BLaER1 (cell line): ENCODE measurements around the gene ZEB2.

Experiments
- H3K27ac ChIP-seq: shearing (Covaris generic); formaldehyde crosslinking; 2 replicates; pipeline ENCODE4 v1.8.1; 2022
- H3K27me3 ChIP-seq: shearing (Covaris generic); formaldehyde crosslinking; 2 replicates; pipeline ENCODE4 v1.8.1; 2022
- H3K36me3 ChIP-seq: shearing (Covaris generic); formaldehyde crosslinking; 2 replicates; pipeline ENCODE4 v1.8.1; 2022
- H3K4me1 ChIP-seq: shearing (Covaris generic); formaldehyde crosslinking; 2 replicates; pipeline ENCODE4 v1.8.1; 2022
- H3K4me2 ChIP-seq: shearing (Covaris generic); formaldehyde crosslinking; 2 replicates; pipeline ENCODE4 v1.8.1; 2022
- H3K4me3 ChIP-seq: shearing (Covaris generic); formaldehyde crosslinking; 2 replicates; pipeline ENCODE4 v1.8.1; 2022
- H3K9ac ChIP-seq: shearing (Covaris generic); formaldehyde crosslinking; 2 replicates; pipeline ENCODE4 v1.8.1; 2022
- H3K9me3 ChIP-seq: shearing (Covaris generic); formaldehyde crosslinking; 2 replicates; pipeline ENCODE4 v1.8.1; 2022
- H4K20me1 ChIP-seq: shearing (Covaris generic); formaldehyde crosslinking; 2 replicates; pipeline ENCODE4 v1.8.1; 2022
- Cebpa-rat ChIP-seq: shearing (Covaris generic); IDR thresholded peaks from 2 replicates; pipeline ENCODE4 v1.8.1; 2022

Gene ZEB2

DNA sequence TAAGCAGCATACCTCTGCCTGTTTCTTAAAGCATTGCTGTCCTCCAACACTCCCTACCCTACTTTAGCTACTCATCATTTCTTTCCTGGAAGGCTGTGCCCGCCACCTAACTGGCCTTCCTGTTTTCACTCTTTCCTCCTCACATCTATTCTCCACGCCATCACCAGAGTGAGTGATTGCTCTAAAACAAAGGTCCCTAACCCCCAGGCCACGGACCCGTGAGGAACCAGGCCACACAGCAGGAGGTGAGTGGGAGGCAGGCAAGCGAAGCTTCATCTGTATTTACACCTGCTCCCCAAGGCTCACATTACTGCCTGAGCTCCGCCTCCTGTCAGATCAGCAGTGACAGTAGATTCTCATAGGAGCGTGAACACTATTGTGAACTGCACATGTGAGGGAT, 13.3 kb upstream of the ZEB2 start:
- H3K9me3 ChIP-seq, result peaks cover 5% of the 10 kb centered on the region; the same call in 1 of the 2 replicates
- no peaks in the 10 kb centered on the region for H3K27me3 ChIP-seq
- TF ChIP-seq Cebpa-rat, result no peak
- H3K4me2 ChIP-seq, result no peak overlapping the region
- no peak overlapping the region for H3K4me3 ChIP-seq
- H3K27ac ChIP-seq, result no peak overlapping the region
- no peak overlapping the region for H3K9ac ChIP-seq
- no peaks in the 10 kb centered on the region for H4K20me1 ChIP-seq
- no peaks in the 10 kb centered on the region for H3K36me3 ChIP-seq
- no peaks in the 10 kb centered on the region for H3K4me1 ChIP-seq

DNA sequence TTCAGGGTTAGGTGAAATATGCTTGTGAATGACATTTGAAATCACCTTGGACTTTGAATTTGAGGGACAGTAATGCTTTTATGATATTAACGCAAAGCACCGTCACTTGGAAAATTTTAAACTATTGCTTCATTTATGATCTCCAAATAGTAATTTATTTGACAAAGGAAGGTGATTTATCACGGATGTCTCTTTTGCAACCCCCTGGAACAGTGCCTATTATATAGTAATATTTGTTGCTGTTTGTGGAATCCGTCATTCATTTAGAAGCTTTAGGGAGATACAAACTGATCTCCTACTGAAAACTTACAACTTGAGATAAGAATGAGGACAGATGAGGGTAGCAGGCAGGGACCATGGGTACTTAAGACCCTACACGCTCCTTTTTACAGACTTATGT, 10.7 kb upstream of the ZEB2 start:
- no peak overlapping the region for H3K9ac ChIP-seq
- peaks cover 5% of the 10 kb centered on the region; the same call in 1 of the 2 replicates for H3K9me3 ChIP-seq
- no peaks in the 10 kb centered on the region for H3K27me3 ChIP-seq
- no peak overlapping the region for H3K27ac ChIP-seq
- H4K20me1 ChIP-seq, result no peaks in the 10 kb centered on the region
- H3K4me2 ChIP-seq, result no peak overlapping the region
- no peak overlapping the region for H3K4me3 ChIP-seq
- H3K4me1 ChIP-seq, result no peaks in the 10 kb centered on the region
- H3K36me3 ChIP-seq, result no peaks in the 10 kb centered on the region
- no peak for TF ChIP-seq Cebpa-rat

DNA sequence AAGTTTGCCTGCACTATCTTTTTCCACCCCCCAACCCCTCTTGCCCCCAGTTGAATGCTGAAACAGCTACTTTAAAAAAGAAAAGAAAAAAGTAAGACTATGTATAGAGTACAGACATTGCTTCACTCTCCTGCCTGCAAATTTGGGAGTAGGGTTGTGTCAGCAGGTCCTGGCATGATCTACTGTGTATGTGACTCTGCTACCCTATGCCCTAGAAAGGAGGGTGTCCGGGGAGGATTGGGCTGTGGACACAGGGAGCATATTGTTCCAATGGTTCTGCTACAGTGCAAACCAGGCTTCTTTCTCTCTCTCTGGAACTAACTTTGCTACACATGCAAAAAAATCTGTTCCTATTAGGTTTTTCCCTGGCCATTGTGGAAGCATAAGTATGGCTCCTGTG, 9.9 kb upstream of the ZEB2 start:
- H3K9ac ChIP-seq, result no peak overlapping the region
- H3K4me1 ChIP-seq, result peaks cover 2% of the 10 kb centered on the region
- TF ChIP-seq Cebpa-rat, result no peak
- H3K9me3 ChIP-seq, result peaks cover 5% of the 10 kb centered on the region; the same call in 1 of the 2 replicates
- no peaks in the 10 kb centered on the region for H3K27me3 ChIP-seq
- no peaks in the 10 kb centered on the region for H3K36me3 ChIP-seq
- no peaks in the 10 kb centered on the region for H4K20me1 ChIP-seq
- no peak overlapping the region for H3K27ac ChIP-seq
- no peak overlapping the region for H3K4me3 ChIP-seq
- no peak overlapping the region for H3K4me2 ChIP-seq

DNA sequence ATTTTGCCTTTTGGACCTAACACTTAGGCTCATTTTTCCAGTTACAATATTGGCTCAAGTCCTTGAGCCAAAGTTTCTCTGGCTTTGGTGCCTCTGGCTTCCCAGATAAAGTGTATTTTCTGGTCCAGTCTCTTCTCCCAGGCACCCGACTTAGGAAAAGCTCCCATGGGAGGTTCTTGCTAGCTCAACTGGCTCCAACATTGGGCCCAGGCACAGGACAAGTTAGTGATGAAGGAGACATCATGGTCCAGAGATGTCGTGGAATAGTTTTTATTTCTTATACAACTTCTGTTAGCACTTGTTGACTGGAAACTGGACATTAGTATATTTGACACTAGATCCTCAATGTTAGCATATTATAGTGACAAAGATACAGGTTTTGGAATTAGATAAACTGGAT, 8.2 kb upstream of the ZEB2 start:
- TF ChIP-seq Cebpa-rat, result no peak
- Histone ChIP-seq H4K20me1 (no peaks in the 10 kb centered on the region), H3K36me3 (no peaks in the 10 kb centered on the region), H3K27ac (no peak overlapping the region), H3K4me2 (no peak overlapping the region), H3K9ac (no peak overlapping the region), H3K4me3 (no peak overlapping the region), H3K4me1 (peaks cover 13% of the 10 kb centered on the region), H3K9me3 (no peaks in the 10 kb centered on the region), H3K27me3 (no peaks in the 10 kb centered on the region)

DNA sequence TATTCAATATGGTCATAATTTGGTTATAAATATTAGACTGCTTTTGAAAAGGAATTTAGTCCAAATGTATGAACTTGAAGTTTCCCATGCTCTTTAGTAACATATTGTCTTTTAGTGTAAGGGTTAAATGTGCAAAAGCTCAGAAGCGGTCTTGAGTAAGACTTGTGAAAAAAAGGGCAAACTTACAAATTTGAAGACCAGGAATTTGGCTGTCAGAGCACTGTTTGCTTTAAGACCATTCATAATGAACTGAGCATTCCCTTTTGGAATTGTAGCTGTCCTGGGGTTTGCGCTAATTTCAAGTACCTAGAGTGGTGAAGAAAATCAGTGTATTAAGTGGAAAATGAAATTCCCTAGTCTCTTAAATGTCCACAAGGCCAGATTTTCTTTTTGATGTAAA, 6.9 kb upstream of the ZEB2 start:
- Histone ChIP-seq H3K4me1 (peaks cover 26% of the 10 kb centered on the region), H3K9me3 (no peaks in the 10 kb centered on the region), H3K27me3 (no peaks in the 10 kb centered on the region), H3K4me2 (no peak overlapping the region), H3K27ac (no peak overlapping the region), H3K9ac (no peak overlapping the region), H4K20me1 (no peaks in the 10 kb centered on the region), H3K36me3 (no peaks in the 10 kb centered on the region), H3K4me3 (no peak overlapping the region)
- no peak for TF ChIP-seq Cebpa-rat

DNA sequence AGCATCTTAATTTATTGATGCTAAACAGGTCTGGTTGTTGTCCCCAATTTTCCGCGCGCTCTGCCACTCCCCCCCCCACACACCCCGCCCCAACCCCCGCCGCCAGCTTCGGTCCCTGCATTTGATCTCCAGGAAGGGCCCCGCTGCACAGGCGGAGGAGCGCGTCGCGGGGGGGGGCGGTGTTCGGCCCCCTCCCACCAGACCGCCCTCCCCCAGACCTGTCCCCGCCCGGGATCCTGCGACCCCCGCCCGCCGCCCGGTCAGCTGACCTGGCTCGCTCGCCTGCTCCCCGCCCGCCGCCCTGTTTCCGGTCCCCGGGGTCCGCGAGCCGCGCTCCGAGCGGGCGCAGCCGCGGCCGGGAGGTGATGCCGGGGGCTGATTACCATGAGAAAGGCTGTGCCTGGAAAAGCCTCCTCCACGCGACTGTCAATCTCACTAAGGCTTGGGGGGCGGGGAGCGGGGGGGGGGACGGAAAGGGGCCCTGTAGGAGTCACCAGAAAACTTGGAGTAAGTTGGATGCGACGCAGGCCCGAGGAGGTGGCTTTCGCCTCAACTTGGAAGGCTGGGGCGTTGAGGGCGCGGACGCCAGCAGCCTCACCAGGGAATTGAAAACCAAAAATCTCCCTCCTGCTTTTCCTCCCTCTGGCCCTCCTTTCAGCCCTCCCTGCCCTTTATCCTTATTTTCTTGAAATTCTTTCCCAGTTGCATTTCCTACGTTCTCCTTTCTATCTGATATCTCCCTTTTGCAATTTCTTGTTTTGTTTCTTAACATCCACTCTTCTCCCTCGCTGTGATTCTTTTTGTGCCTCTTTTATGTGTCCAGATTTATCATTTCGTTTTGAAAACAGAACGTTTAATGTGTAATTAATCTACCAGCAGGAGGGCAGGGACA, 4.4 kb upstream of the ZEB2 start:
- Histone ChIP-seq H3K4me3 (peak overlapping the region; percentile 71), H3K4me1 (peaks cover 40% of the 10 kb centered on the region)

DNA sequence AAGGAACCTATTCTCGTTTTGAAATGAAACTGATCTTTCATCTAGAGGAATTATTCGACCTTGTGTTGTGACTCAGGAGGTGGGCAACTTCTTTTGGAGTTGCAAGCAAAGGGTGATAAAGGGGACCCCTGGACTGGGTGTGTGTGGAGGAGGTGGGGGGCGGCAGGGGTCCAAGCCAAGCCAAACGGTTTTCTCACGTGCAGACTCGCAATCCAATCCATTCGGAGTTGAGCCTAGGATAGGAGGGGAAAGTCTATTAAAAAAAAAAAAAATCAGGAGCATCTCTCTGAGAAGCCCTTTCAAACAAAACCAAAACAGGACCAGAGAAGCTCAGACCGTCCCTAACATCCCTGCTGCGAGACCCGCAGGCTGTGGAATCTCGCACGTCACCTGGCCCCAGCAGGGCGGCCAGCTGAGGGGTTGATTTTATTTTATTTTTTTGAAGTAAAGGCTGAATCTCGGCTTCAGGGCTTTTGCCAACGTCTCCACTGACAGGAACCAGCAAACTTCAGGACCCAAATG, 3.7 kb upstream of the ZEB2 start:
- H3K4me2 ChIP-seq, result peak overlapping the region; percentile 96
- peak overlapping the region; percentile 78 for H3K9ac ChIP-seq
- H3K4me1 ChIP-seq, result peaks cover 40% of the 10 kb centered on the region
- no peaks in the 10 kb centered on the region for H3K9me3 ChIP-seq
- H3K27me3 ChIP-seq, result no peaks in the 10 kb centered on the region
- H3K4me3 ChIP-seq, result peak overlapping the region; percentile 71
- no peaks in the 10 kb centered on the region for H3K36me3 ChIP-seq
- no peak for TF ChIP-seq Cebpa-rat
- peak overlapping the region; percentile 70 for H3K27ac ChIP-seq
- no peaks in the 10 kb centered on the region; the same call in 1 of the 2 replicates for H4K20me1 ChIP-seq

More for the DNA sequence above, 4.4 kb upstream of the ZEB2 start:
- no peak for TF ChIP-seq Cebpa-rat
- peak overlapping the region; percentile 70 for H3K27ac ChIP-seq
- H3K9me3 ChIP-seq, result no peaks in the 10 kb centered on the region
- H3K9ac ChIP-seq, result peak overlapping the region; percentile 78
- peak overlapping the region; percentile 96 for H3K4me2 ChIP-seq
- H3K36me3 ChIP-seq, result no peaks in the 10 kb centered on the region
- H4K20me1 ChIP-seq, result no peaks in the 10 kb centered on the region
- no peaks in the 10 kb centered on the region for H3K27me3 ChIP-seq

DNA sequence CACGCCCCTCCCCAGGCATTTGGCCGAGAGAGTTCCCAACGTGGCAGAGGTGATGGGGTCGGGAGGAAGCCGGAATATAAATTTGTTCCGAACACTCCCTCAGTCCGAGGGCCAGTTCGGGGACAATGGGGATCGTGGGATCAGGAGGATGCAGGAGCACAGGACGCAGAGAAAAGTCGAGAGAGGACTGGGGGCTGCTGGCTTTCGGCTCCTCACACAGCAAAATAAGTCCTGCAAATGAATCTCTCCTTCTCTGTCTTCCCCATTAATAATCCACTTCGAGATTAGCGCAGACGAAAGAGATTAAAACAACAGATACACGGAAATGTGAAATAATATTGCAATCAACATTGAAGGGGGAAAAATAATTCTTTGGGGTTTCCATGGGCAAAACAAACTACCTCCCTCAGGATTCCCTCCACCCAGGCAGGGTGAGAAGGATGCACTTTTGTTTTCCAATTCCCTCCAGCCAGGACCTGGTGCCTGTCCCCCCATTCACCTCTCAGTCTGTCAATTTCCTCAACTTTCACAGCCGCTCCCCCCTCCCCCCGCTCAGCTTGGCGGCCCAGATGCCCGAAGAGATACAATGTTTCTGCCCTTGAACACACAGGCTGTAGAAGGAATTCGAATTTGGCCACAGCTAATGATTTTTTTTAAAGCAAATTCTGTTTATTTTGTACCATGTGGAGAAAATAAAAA, 3.1 kb upstream of the ZEB2 start:
- Histone ChIP-seq H3K27me3 (no peaks in the 10 kb centered on the region), H3K9ac (peak overlapping the region; percentile 78), H3K4me1 (peaks cover 40% of the 10 kb centered on the region), H3K4me2 (peak overlapping the region; percentile 96), H3K9me3 (no peaks in the 10 kb centered on the region), H3K36me3 (peaks cover 5% of the 10 kb centered on the region; the same call in 1 of the 2 replicates), H3K4me3 (peak overlapping the region; percentile 71), H3K27ac (peak overlapping the region; percentile 70), H4K20me1 (no peaks in the 10 kb centered on the region; the same call in 1 of the 2 replicates)
- TF ChIP-seq Cebpa-rat, result no peak

DNA sequence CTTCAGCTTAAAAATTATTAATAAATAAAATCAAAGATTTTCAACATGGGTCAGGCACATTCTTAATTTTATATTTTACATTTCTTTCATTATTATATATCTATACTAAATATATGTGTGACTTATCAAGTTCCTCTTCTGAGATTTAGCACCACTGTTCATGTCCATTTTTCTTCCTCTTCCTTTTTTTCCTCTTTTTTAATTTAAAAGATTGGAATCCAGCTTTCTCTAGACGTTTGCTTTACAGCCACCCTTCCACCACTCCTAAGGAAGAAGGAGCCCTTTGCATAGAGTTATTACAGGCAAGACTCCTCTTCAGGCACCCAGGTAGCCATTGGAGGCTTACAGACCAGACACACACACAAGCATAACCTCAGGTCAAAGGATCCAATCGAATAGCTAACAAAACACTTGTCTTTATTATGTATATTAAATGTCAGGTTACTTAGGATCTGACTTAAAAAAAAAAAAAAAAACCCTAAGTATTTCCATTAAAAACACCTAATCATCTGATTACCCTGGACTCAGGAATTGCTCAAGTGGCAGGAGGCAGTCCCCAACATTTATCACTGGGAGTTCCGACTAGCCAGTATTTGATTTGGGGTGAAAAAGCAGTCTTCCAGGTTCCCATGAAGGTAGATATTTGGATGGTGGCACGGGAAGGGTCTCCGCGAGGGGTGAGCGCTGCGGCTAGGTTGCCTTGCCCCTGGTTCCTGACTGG, 2.4 kb upstream of the ZEB2 start:
- TF ChIP-seq Cebpa-rat, result no peak
- Histone ChIP-seq H3K9ac (peak overlapping the region; percentile 78), H3K27ac (peak overlapping the region; percentile 70), H3K4me1 (peaks cover 40% of the 10 kb centered on the region), H3K9me3 (no peaks in the 10 kb centered on the region), H3K4me3 (peak overlapping the region; percentile 71), H3K4me2 (peak overlapping the region; percentile 96), H3K36me3 (peaks cover 5% of the 10 kb centered on the region; the same call in 1 of the 2 replicates), H3K27me3 (no peaks in the 10 kb centered on the region), H4K20me1 (no peaks in the 10 kb centered on the region; the same call in 1 of the 2 replicates)
